Upper lobe of left lung (tissue), 4 donors: ENCODE measurements around the gene POLN.

Experiments
- EP300 ChIP-seq, 4 donors: sonication (generic); formaldehyde crosslinking; IDR thresholded peaks; one replicate each; pipeline ENCODE4 v1.5.1; 2017; ENCODE audit warnings: antibody characterized with exemption in 4 of 4, control low read depth in 2 of 4
- POLR2AphosphoS5 ChIP-seq, 2 donors: sonication (generic); formaldehyde crosslinking; IDR thresholded peaks; one replicate each; pipeline ENCODE4 v1.5.1; 2017; ENCODE audit warnings: antibody characterized with exemption in 2 of 2
- TF ChIP-seq, protein P1 (sequence below), 6 experiments: fragments of 450-650 bp in 4 of 6; fragments of 200-600 bp in 2 of 6; sonication (generic) in 2 of 6; IDR thresholded peaks; one replicate each; pipeline ENCODE4 v1.5.1; 2016 to 2019; ENCODE audit warnings: antibody characterized with exemption in 6 of 6

- TF ChIP-seq, protein P1, sequence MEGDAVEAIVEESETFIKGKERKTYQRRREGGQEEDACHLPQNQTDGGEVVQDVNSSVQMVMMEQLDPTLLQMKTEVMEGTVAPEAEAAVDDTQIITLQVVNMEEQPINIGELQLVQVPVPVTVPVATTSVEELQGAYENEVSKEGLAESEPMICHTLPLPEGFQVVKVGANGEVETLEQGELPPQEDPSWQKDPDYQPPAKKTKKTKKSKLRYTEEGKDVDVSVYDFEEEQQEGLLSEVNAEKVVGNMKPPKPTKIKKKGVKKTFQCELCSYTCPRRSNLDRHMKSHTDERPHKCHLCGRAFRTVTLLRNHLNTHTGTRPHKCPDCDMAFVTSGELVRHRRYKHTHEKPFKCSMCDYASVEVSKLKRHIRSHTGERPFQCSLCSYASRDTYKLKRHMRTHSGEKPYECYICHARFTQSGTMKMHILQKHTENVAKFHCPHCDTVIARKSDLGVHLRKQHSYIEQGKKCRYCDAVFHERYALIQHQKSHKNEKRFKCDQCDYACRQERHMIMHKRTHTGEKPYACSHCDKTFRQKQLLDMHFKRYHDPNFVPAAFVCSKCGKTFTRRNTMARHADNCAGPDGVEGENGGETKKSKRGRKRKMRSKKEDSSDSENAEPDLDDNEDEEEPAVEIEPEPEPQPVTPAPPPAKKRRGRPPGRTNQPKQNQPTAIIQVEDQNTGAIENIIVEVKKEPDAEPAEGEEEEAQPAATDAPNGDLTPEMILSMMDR (IDR thresholded peaks at IDR 0.05), result no peak
- TF ChIP-seq EP300 (IDR thresholded peaks at IDR 0.05) (no peak), POLR2AphosphoS5 (IDR thresholded peaks at IDR 0.05) (no peak)
Observed at GRCh38 chr4:2245787-2246275, 3.9 kb upstream of the POLN start.
